GM21529 (cell line): ENCODE data around the gene EDARADD.
"Not testable (repeated sequence)": the region's sequence is repeated elsewhere in the genome, so short reads cannot be mapped to it uniquely, and the experiment has no call there.

ENCODE experiments used
- ATAC-seq: cut with Tn5 transposase; IDR thresholded peaks from one replicate; pipeline ENCODE4 v1.9.1; 2021; ENCODE audit not compliant: unreplicated experiment

The EDARADD gene

DNA sequence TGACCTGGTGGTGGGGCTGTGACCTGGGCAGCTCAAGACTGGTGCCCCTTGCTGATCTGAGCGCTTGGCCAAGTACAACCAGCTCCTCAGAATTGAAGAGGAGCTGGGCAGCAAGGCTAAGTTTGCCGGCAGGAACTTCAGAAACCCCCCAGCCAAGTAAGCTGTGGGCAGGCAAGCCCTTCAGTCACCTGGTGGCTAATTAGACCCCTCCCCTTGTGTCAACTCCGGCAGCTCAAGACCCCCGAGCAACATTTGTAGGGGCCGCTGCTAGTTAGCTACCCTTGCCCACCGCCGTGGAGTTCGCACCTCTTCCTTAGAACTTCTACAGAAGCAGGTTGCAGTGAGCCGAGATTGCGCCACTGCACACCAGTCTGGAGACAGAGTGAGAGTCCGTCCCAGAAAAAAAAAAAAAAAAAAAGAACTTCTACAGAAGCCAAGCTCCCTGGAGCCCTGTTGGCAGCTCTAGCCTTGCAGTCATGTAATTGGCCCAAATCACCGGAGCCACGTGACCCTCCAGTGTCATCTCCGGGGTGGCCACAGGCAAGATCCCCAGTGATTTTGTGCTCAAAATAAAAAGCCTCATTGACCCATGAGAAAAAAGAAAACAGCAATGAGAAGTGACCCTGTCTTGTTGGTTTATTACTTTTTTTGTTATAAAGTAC lies 90.4 kb downstream of the EDARADD start:
- no peak for ATAC-seq

- no peak for ATAC-seq
These were observed 92.4 kb downstream of the EDARADD start for GRCh38 chr1:236486356-236487002.

DNA sequence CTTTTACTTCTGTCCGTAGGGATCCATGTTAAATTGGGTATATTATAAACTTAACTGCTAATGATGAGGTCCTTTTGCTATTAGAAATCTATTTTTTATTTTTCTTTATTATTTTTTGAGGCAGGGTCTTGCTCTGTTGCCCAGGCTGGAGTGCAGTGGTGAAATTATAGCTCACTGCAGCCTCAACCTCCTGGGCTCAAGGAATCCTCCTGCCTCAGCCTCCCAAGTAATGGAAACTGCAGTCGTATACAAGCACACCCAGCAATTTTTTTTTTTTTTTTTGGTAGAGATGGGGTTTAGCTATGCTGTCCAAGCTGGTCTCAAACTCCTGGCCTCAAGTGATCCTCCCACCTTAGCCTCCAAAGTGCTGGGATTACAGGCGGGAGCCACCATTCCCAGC lies 95.1 kb downstream of the EDARADD start:
- not testable (repeated sequence) for ATAC-seq

- peak; percentile 83 for ATAC-seq
These were observed 95.8 kb downstream of the EDARADD start for GRCh38 chr1:236489710-236490377.

DNA sequence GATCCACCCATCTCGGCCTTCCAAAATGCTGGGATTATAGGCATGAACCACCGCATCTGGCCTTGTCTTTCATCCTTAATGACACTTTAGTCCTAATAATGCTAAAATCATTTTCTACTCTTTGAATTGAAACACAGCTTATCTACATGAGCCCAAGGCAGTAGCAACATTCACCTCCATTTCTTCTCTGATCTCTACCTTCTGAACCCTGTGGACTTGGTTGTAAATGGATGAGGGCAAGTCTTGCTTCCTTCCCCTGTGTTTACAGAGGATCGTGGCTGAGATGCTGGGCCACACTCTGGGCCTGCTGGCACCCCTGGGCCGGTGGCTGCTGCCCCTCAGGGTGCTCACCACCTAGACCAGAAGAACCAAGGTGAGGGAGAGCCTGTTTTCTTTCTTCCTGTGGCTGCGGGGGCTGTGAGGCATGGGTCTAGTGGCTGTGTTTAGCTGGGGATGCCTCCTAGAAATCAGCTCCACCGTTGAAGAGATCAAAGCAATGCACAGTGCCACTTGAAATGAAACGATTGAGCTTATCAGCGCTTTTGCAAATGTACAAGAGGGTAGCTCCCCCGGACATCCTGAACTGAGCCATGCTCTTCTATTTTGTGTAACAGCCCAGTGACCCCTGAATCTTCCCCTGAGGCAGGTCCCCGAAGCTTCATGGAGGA lies 97.5 kb downstream of the EDARADD start:
- ATAC-seq = no peak

DNA sequence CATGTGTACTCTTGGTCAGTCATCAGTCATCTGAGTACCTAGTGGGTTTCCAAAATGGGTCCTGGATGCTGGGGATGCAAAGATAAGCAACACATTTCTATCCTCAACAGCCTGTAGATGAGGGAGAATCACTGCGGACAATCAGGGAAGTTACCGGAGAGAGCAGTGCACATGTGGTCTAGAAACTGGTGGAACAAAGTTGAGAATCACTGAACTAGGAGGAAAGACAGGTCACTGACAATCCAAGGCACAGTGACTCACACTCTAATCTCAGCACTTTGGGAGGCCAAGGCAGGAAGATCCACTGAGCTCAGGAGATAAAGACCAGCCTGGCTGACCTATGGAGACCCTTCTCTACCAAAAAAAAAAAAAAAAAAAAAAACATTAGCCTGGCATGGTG lies 98.3 kb downstream of the EDARADD start:
- no peak for ATAC-seq

DNA sequence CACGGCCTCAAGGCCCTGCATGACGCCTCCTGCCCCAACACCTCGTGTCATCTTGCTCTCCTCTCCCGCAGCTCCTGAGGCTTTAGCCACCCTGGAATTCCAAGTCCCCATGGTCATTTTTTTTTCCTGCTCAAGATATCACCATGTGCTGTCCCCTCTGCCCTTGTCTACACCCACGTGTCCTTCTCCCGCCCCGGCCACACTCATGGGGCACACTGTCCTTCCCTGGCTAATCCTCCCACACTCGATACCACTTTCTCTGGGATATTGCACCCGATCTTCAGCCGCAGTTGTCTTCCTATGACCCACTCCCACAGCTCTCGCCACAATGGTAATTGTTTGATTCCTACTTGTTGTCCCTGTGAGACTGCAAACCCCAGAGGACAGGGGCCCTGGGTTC lies 100.0 kb downstream of the EDARADD start:
- ATAC-seq = no peak

DNA sequence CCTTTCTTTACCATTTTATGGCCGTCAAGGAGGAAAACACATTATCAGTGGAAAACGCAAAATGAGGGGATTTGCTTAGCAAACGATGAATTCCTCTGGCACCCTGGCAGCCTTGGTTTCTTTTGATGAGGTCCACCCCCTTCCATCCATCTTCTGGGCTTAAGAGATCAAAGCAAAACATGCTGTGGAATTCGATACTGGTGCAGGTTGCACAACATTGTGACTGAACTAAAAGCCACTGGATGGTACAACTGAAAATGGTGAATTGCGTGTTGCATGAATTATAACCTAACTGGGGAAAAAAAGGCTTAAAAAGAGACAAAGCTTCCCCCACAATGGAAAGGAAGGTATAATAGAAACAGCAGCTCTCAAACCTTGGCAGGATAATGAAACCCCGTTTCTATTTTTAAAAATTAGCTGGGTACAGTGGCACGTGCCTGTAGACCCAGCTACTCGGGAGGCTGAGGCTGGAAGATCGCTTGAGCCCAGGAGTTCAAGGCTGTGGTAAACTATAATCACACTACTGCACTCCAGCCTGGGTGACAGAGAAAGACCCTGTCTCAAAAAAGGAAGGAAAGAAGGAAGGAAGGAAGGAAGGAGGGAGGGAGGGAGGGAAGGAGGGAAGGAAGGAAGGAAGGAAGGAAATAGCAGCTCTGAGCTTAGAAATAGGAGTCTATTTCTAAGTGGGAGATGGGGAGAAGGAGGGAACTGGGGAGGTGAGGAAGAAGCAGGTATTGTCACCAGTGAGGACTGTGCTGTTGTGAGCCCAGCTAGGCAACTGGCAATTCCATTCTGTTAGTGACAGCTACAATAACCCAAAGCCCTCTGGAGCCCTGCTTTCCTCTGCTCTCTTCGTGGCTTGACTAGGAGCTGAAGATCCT lies 100.7 kb downstream of the EDARADD start:
- no peak for ATAC-seq

DNA sequence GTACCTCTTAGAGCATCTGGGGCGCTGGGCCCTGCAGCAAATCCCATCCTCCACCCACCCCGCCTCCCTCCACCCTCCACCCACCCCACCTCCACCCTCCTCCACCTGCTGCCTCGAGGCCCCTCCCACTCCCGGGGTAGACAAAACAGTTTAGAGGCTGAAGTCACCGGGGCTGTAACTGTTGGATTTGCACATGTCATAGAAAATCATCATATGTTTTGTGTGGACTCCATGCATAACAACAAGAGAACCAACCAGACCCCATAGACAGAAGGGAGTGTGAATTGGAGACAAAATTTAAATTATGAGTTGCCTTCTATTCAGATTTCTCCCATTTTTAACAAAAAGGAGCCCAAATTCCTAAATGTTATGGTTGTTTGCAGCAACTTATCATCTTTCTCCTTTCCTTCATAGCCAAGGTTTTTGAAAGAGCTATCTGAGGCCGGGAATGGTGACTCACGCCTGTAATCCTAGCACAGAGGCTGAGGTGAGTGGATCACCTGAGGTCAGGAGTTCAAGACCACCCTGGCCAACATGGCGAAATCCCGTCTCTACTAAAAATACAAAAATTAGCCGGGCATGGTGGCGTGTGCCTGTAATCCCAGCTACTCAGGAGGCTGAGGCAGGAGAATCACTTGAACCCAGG lies 101.5 kb downstream of the EDARADD start:
- ATAC-seq = no peak

DNA sequence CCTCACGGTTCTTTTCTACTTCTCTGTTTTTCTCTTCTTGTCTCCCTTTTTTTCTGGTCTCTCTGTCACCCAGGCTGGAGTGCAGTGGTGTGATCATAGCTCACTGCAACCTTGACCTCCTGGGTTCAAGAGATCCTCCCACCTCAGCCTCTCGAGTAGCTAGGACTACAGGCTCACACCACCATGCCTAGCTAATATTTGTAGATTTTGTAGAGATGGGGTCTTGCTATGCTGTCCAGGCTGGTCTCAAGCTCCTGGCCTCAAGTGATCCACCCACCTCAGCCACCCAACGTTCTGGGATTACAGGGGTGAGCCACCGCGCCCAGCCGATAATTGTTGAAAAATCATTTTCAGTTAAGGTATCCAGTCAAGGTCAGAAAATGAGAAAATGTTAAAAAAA lies 103.8 kb downstream of the EDARADD start:
- no peak for ATAC-seq

- no peak for ATAC-seq
These were observed 107.0 kb downstream of the EDARADD start for GRCh38 chr1:236501093-236501492.

DNA sequence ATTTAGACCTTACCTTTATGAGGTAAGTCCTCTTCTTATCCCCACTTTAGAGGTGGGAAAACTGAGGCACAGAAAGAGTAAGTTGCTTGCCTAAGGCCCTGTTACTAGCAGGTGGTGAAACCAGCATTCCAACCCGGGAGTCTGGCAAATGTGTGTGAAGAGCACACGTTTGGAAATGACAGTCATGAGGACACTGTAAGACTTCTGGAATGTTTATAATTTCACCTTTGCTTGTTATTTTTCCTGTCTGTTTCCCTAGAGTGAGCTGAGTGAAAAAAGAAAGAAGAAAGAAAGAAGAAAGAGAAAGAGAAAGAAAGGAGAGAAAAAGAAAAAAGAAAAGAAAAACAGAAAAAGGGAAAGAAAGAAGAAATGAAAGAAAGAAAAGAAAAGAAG lies 108.5 kb downstream of the EDARADD start:
- ATAC-seq = no peak

- ATAC-seq = no peak
These were observed 109.0 kb downstream of the EDARADD start for GRCh38 chr1:236502972-236503639.

- not testable (repeated sequence) for ATAC-seq
These were observed 110.3 kb downstream of the EDARADD start for GRCh38 chr1:236504338-236504737.

- ATAC-seq = no peak
These were observed 113.1 kb downstream of the EDARADD start for GRCh38 chr1:236507022-236507700.

DNA sequence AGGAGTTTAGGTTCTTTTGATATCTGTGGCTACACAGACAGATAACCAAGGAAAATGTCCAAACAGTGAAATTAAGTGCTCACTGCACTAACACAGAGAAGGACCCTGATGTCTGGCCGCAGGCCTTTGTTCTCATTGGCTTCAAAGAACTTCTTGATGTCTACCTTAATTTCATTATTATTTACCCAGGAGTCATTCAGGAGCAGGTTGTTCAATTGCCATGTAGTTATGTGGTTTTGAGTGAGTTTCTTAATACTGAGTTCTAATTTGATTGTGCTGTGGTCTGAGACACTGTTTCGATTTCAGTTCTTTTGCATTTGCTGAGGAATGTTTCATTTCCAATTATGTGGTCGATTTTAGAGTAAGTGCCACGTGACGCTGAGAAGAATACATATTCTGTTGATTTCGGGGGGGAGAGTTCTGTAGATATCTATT lies 114.5 kb downstream of the EDARADD start:
- no peak for ATAC-seq

GRCh38 chr1:236509203-236509602 lies 115.1 kb downstream of the EDARADD start:
- no peak for ATAC-seq

DNA sequence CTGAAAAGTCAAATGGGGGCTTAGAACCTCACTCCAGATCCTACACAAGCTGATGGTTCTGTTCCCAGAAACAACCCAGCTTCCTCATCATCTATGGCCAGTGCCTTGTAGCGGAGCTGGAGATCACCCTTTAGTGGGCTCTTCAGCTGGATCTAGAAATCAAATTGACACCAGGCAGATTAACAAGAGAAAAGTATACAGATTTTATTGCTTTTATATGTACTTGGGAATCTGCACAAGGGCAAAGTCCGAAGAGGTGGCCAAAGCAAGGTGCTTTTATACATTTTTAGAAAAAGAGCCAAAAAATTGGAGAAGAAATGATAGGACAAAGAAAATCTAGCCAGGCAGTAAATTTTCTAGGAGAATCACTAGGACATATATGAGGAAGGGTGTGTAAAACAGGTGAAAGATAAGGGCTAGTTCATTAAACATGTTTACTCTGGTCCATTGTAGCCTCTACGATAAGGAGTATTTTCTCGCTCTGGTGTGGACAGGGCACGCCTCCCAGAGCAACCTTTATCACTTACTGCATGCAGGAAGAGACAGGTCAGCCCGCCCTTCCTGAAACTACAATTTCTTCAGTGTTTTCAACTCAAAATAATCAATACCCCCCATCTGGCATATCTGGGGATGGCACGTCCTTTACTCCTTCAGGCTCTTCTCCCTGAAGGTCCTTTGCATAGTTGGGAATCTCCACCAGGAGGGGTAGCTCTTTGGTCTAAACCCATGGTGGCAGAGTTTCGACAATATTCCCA lies 115.7 kb downstream of the EDARADD start:
- no peak for ATAC-seq
